ENCODE results near the gene ELAC1. TPM values are rescaled to one million over a fixed set of nuclear protein-coding genes. Genes with fewer than 3 reads are reported as not detected.

ELAC1 gene
- total RNA-seq, 1 experiment from 2014 or later = 6.6 TPM

DNA sequence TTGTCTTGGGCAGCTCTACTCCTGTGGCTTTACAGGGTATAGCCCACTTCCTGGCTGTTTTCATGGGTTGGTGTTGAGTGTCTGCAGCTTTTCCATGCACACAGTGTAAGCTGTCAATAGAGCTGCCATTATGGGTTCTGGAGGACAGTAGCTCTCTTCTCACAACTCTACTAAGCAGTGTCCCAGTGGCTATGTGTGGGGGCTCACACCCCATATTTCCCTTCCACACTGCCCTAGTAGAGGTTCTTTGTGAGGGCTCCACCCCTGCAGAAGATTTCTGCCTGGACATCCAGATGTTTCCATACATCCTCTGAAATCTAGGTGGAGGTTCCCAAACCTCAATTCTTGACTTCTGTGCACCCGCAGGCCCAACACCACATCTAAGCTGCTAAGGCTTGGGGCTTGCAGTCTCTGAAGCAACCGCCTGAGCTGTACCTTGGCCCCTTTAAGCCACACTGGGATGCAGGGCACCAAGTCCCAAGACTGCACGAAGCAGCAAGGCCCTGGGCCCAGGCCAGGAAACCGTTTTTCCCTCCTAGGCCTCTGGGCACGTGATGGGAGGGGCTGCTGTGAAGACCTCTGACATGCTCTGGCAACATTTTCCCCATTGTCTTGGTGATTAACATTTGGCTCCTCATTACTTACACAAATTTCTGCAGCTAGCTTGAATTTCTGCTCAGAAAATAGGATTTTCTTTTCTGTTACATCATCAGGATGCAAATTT lies 9.4 kb downstream of the ELAC1 start:
- Histone ChIP-seq H3K9ac (ENCODE audit: low read length) (no peak overlapping the region), H2AFZ (ENCODE audit: low read length) (no peak overlapping the region), H3K9me2 (replicated peaks; ENCODE audit: insufficient read depth, low read length) (no peaks in the 10 kb centered on the region), H3K4me3 (ENCODE audit: low read length) (no peak overlapping the region), H3K4me2 (ENCODE audit: low read depth, low read length, poor library complexity, severe bottlenecking) (no peak overlapping the region), H3K27me3 (ENCODE audit: low read length) (no peaks in the 10 kb centered on the region), H3K27ac (ENCODE audit: low read length) (no peak overlapping the region), H3K4me1 (ENCODE audit: low read length) (no peaks in the 10 kb centered on the region), H4K20me1 (ENCODE audit: insufficient read depth, low read depth, low read length) (no peaks in the 10 kb centered on the region), H3K79me2 (ENCODE audit: low read length) (0 out of 2 replicates have a peak, but pooled peaks cover 4% of the 10 kb centered on the region), H3K36me3 (ENCODE audit: insufficient read depth, low read length) (peaks cover 53% of the 10 kb centered on the region), H3K9me3 (ENCODE audit: low read length) (peaks cover 3% of the 10 kb centered on the region; the same call in 1 of the 2 replicates)
- no peak for DNase-seq

DNA sequence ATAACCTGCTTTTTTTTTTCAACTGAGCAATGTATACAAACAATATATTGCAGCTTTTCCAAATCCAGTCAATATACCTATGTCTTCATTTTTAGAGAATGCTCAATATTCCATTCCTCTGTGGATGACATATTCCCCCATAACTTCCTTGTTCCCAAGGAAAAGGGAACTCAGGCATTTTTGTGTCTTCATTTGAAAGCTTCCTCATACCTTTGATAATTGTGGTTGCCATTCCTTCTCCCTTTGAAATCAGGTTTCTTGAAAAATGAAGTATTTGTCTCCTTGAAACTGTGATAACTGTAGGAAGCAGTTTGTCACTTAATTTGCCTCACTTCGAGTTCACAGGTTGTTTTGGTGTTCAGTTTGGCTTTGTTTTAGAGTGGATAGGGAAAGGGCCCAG lies 13.5 kb downstream of the ELAC1 start:
- Histone ChIP-seq H3K4me1 (ENCODE audit: low read length) (no peaks in the 10 kb centered on the region), H3K9me2 (replicated peaks; ENCODE audit: insufficient read depth, low read length) (no peaks in the 10 kb centered on the region), H4K20me1 (ENCODE audit: insufficient read depth, low read depth, low read length) (no peaks in the 10 kb centered on the region), H3K4me2 (ENCODE audit: low read depth, low read length, poor library complexity, severe bottlenecking) (no peak overlapping the region), H3K36me3 (ENCODE audit: insufficient read depth, low read length) (peaks cover 38% of the 10 kb centered on the region), H3K79me2 (ENCODE audit: low read length) (0 out of 2 replicates have a peak, but pooled peaks cover 4% of the 10 kb centered on the region), H3K27me3 (ENCODE audit: low read length) (no peaks in the 10 kb centered on the region), H3K27ac (ENCODE audit: low read length) (no peak overlapping the region), H2AFZ (ENCODE audit: low read length) (no peak overlapping the region), H3K4me3 (ENCODE audit: low read length) (no peak overlapping the region), H3K9ac (ENCODE audit: low read length) (no peak overlapping the region), H3K9me3 (ENCODE audit: low read length) (peaks cover 3% of the 10 kb centered on the region; the same call in 1 of the 2 replicates)
- DNase-seq = no peak

DNA sequence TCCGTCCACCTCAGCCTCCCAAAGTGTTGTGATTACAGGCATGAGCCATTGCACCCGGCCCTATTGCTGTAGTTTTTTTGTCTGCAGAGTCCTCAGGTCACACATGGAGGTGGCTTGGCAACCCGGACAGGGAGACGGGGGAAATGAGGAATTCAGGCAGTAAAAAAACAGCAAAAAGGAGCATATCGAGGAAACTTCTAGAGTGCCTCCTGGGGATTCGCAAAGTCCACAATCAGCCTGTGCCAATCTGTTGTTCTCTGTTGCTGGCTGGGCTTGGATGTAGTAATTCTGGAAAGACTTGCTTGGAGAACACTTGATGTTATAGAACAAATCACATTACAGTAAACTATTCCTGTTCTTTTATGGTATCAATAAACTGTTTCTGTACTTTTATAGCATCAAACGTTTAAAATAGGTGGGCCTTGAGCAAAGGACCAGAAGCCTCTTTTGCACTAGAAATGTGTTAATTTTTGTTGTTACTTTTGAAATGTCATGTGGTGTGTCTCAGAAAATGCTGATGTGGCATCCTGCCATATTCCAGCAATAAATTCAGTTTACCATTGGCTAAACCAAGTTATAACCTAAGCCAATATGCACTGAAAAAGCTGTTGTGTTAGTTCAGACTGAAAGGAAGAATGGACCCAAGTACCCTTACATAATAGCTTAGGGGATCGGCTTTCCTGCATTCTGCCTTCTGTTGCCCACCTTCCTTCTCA lies 14.4 kb downstream of the ELAC1 start:
- H3K4me3 ChIP-seq (ENCODE audit: low read length) = no peak overlapping the region
- H3K9me2 ChIP-seq (replicated peaks; ENCODE audit: insufficient read depth, low read length) = no peaks in the 10 kb centered on the region
- H3K9ac ChIP-seq (ENCODE audit: low read length) = no peak overlapping the region
- H3K36me3 ChIP-seq (ENCODE audit: insufficient read depth, low read length) = peaks cover 29% of the 10 kb centered on the region
- H2AFZ ChIP-seq (ENCODE audit: low read length) = no peak overlapping the region
- 0 out of 2 replicates have a peak, but pooled peaks cover 4% of the 10 kb centered on the region for H3K79me2 ChIP-seq (ENCODE audit: low read length)
- peaks cover 3% of the 10 kb centered on the region; the same call in 1 of the 2 replicates for H3K9me3 ChIP-seq (ENCODE audit: low read length)
- no peak for DNase-seq
- no peak overlapping the region for H3K27ac ChIP-seq (ENCODE audit: low read length)
- no peak overlapping the region for H3K4me2 ChIP-seq (ENCODE audit: low read depth, low read length, poor library complexity, severe bottlenecking)
- no peaks in the 10 kb centered on the region for H3K27me3 ChIP-seq (ENCODE audit: low read length)
- no peaks in the 10 kb centered on the region for H4K20me1 ChIP-seq (ENCODE audit: insufficient read depth, low read depth, low read length)
- H3K4me1 ChIP-seq (ENCODE audit: low read length) = no peaks in the 10 kb centered on the region

DNA sequence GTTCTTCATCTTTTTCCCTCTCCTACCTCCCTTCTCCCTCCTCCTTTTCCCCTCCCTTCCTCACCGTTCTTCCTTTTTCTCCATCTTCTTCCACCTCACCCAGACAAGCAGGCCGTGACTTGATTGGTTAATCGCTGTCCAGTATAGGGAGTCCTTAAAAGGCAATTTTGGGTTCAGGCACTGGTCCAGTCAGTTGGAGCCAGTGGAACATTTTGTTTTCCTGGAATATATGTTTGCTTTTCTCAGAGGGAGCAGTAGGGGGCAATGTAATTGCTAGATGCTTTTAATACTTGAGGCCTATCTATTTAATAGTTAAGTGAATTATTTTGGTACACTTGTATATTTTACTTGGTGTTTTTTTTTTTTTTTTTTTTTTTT lies 15.0 kb downstream of the ELAC1 start:
- DNase-seq = no peak
- Histone ChIP-seq H3K79me2 (ENCODE audit: low read length) (0 out of 2 replicates have a peak, but pooled peaks cover 4% of the 10 kb centered on the region), H3K27me3 (ENCODE audit: low read length) (no peaks in the 10 kb centered on the region), H3K4me2 (ENCODE audit: low read depth, low read length, poor library complexity, severe bottlenecking) (no peak overlapping the region), H3K9me3 (ENCODE audit: low read length) (no peaks in the 10 kb centered on the region), H3K9ac (ENCODE audit: low read length) (no peak overlapping the region), H3K4me1 (ENCODE audit: low read length) (no peaks in the 10 kb centered on the region), H3K4me3 (ENCODE audit: low read length) (no peak overlapping the region), H2AFZ (ENCODE audit: low read length) (no peak overlapping the region), H3K9me2 (replicated peaks; ENCODE audit: insufficient read depth, low read length) (no peaks in the 10 kb centered on the region), H4K20me1 (ENCODE audit: insufficient read depth, low read depth, low read length) (no peaks in the 10 kb centered on the region), H3K27ac (ENCODE audit: low read length) (no peak overlapping the region), H3K36me3 (ENCODE audit: insufficient read depth, low read length) (peaks cover 23% of the 10 kb centered on the region)

DNA sequence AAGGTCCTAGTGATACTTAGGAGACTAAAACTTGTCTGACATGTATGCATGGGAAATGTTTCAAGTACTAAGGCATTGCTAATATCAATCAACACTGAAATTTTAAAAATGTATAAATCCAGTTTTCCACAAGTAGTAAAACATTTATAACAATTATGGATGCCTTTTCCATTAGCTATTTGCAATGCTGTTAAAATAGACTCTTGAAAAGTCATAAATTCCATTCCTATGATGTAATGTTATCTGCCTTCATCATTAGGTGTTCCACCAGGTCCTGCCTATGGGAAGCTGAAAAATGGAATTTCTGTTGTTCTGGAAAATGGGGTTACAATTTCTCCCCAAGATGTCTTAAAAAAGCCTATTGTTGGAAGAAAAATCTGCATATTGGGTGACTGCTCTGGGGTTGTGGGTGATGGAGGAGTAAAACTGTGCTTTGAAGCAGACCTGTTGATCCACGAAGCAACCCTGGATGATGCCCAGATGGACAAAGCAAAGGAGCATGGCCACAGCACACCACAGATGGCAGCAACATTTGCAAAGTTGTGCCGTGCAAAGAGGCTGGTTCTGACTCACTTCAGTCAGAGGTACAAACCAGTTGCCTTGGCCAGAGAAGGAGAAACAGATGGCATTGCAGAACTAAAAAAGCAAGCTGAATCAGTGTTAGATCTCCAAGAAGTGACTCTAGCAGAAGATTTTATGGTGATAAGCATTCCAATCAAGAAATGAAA lies 18.7 kb downstream of the ELAC1 start:
- H3K4me3 ChIP-seq (ENCODE audit: low read length) = no peak overlapping the region
- H4K20me1 ChIP-seq (ENCODE audit: insufficient read depth, low read depth, low read length) = no peaks in the 10 kb centered on the region
- H2AFZ ChIP-seq (ENCODE audit: low read length) = no peak overlapping the region
- H3K79me2 ChIP-seq (ENCODE audit: low read length) = 0 out of 2 replicates have a peak, but pooled peaks cover under 1% of the 10 kb centered on the region
- H3K27me3 ChIP-seq (ENCODE audit: low read length) = no peaks in the 10 kb centered on the region
- H3K36me3 ChIP-seq (ENCODE audit: insufficient read depth, low read length) = peaks cover 5% of the 10 kb centered on the region; the same call in 1 of the 2 replicates
- H3K9me2 ChIP-seq (replicated peaks; ENCODE audit: insufficient read depth, low read length) = no peaks in the 10 kb centered on the region
- no peak overlapping the region for H3K9ac ChIP-seq (ENCODE audit: low read length)
- no peak overlapping the region for H3K4me2 ChIP-seq (ENCODE audit: low read depth, low read length, poor library complexity, severe bottlenecking)
- no peaks in the 10 kb centered on the region for H3K9me3 ChIP-seq (ENCODE audit: low read length)
- no peak for DNase-seq
- no peak overlapping the region for H3K27ac ChIP-seq (ENCODE audit: low read length)
- no peaks in the 10 kb centered on the region for H3K4me1 ChIP-seq (ENCODE audit: low read length)

DNA sequence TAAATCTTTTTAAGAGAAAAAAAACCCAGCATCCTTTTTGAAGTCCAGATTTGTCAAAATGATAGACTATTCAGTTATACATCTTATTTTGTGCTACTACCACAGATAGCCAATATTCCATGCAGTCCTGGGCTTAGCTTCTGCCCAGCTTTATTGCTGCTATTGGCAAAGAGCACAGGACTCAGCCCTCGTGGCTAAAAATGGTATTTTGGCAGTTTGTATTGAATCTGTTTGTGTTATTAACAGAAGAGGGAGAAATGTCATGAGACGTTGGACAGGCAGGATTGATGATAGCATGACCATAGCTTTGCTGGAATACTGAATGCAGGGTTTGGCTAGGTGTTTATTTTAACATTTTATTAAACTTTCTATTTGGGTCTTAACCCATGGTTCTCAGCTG lies 19.4 kb downstream of the ELAC1 start:
- Histone ChIP-seq H3K27me3 (ENCODE audit: low read length) (no peaks in the 10 kb centered on the region), H3K36me3 (ENCODE audit: insufficient read depth, low read length) (peaks cover 4% of the 10 kb centered on the region; the same call in 1 of the 2 replicates), H3K4me2 (ENCODE audit: low read depth, low read length, poor library complexity, severe bottlenecking) (no peak overlapping the region)

DNA sequence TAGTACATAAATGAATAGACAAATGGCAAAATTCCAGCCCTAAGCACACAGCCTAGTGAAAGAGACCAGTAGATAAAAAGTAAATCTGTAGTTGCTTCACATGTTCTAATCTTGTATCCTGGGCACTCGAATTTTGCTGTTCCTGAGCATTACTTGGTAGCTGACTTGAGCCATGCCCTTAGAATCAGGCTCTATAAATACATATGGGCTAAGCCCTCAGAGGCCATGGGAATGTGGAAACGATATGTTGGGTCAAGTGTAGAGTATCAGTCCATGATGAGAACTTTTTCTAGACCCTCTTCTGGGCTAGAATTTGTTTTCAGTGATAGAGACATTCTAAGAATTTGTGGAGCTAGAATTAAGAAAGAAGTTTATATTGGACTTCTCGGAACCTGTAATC lies 21.9 kb downstream of the ELAC1 start:
- DNase-seq = no peak
- H3K4me1 ChIP-seq (ENCODE audit: low read length) = no peaks in the 10 kb centered on the region
- H3K36me3 ChIP-seq (ENCODE audit: insufficient read depth, low read length) = no peaks in the 10 kb centered on the region
- H3K79me2 ChIP-seq (ENCODE audit: low read length) = no peaks in the 10 kb centered on the region
- no peak overlapping the region for H3K27ac ChIP-seq (ENCODE audit: low read length)
- no peak overlapping the region for H2AFZ ChIP-seq (ENCODE audit: low read length)
- no peak overlapping the region for H3K9ac ChIP-seq (ENCODE audit: low read length)
- no peaks in the 10 kb centered on the region for H4K20me1 ChIP-seq (ENCODE audit: insufficient read depth, low read depth, low read length)
- H3K4me2 ChIP-seq (ENCODE audit: low read depth, low read length, poor library complexity, severe bottlenecking) = no peak overlapping the region
- no peak overlapping the region for H3K4me3 ChIP-seq (ENCODE audit: low read length)
- no peaks in the 10 kb centered on the region for H3K27me3 ChIP-seq (ENCODE audit: low read length)
- no peaks in the 10 kb centered on the region for H3K9me3 ChIP-seq (ENCODE audit: low read length)
- H3K9me2 ChIP-seq (replicated peaks; ENCODE audit: insufficient read depth, low read length) = no peaks in the 10 kb centered on the region

More for the DNA sequence above, 19.4 kb downstream of the ELAC1 start:
- H4K20me1 ChIP-seq (ENCODE audit: insufficient read depth, low read depth, low read length) = no peaks in the 10 kb centered on the region
- no peaks in the 10 kb centered on the region for H3K9me3 ChIP-seq (ENCODE audit: low read length)
- no peaks in the 10 kb centered on the region for H3K4me1 ChIP-seq (ENCODE audit: low read length)
- H3K9me2 ChIP-seq (replicated peaks; ENCODE audit: insufficient read depth, low read length) = no peaks in the 10 kb centered on the region
- H3K9ac ChIP-seq (ENCODE audit: low read length) = no peak overlapping the region
- no peaks in the 10 kb centered on the region for H3K79me2 ChIP-seq (ENCODE audit: low read length)
- H2AFZ ChIP-seq (ENCODE audit: low read length) = no peak overlapping the region
- DNase-seq = no peak
- no peak overlapping the region for H3K4me3 ChIP-seq (ENCODE audit: low read length)
- H3K27ac ChIP-seq (ENCODE audit: low read length) = no peak overlapping the region

DNA sequence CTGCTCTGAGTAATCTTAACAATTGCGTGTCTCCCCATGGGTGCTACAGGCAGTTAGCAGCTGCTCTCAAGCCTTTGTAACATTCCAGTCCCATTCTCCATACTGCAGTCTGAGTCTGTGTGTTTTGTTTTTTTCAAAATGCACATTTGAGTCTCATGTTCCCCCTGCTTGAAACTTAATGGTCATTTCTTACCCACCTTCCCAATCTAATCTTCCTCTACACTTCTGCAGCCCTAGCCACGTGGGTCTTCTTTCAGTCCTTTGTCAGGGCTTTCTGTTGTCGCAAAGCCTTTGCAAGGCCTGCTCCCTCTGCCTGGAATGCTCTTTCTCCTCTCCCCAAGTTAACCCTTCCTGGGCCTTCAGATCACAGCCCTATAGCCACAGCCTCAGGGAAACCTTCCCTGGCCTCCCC lies 24.5 kb downstream of the ELAC1 start:
- Histone ChIP-seq H3K4me1 (ENCODE audit: low read length) (no peaks in the 10 kb centered on the region), H3K9me3 (ENCODE audit: low read length) (no peaks in the 10 kb centered on the region), H3K27me3 (ENCODE audit: low read length) (no peaks in the 10 kb centered on the region), H3K27ac (ENCODE audit: low read length) (no peak overlapping the region), H3K9ac (ENCODE audit: low read length) (no peak overlapping the region), H3K4me2 (ENCODE audit: low read depth, low read length, poor library complexity, severe bottlenecking) (no peak overlapping the region), H2AFZ (ENCODE audit: low read length) (no peak overlapping the region), H3K79me2 (ENCODE audit: low read length) (no peaks in the 10 kb centered on the region), H4K20me1 (ENCODE audit: insufficient read depth, low read depth, low read length) (no peaks in the 10 kb centered on the region), H3K9me2 (replicated peaks; ENCODE audit: insufficient read depth, low read length) (no peaks in the 10 kb centered on the region), H3K4me3 (ENCODE audit: low read length) (no peak overlapping the region), H3K36me3 (ENCODE audit: insufficient read depth, low read length) (no peaks in the 10 kb centered on the region)
- DNase-seq = no peak
